ENCODE measurements around the gene CCER1.

DNA sequence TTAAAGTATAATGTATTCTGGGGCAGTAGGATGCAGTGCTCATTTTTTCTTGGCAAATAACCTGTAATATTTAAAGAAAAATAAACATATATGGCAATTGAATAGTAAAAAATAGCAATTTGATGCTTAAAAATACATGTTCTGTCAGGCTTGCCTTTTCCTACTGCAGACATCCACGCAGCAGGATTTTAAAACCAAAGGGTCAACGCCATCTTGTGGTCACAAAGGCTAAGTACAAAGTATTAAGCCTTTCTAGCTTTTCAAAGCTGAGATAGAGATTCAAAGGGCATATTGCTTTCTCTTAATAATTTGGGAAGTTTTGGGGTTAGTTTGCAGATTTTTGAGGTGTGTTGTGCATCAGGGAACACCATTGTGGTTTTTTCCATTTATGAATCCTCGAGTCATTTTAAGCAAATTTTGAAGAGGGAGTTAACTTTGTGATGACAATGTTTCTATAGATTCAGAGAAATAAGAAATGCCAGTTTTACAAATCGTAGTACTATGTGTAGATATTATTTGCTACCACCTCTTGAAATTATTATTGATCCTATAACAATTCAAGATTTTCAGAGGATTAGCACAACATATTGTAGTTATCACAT is 4.7 kb upstream of the CCER1 start:
- TF ChIP-seq POLR2A (IDR thresholded peaks at IDR 0.05; ENCODE audit: low read depth) (no peak), POLR2AphosphoS5 (IDR thresholded peaks at IDR 0.05) (no peak)
- TF ChIP-seq, protein P1, sequence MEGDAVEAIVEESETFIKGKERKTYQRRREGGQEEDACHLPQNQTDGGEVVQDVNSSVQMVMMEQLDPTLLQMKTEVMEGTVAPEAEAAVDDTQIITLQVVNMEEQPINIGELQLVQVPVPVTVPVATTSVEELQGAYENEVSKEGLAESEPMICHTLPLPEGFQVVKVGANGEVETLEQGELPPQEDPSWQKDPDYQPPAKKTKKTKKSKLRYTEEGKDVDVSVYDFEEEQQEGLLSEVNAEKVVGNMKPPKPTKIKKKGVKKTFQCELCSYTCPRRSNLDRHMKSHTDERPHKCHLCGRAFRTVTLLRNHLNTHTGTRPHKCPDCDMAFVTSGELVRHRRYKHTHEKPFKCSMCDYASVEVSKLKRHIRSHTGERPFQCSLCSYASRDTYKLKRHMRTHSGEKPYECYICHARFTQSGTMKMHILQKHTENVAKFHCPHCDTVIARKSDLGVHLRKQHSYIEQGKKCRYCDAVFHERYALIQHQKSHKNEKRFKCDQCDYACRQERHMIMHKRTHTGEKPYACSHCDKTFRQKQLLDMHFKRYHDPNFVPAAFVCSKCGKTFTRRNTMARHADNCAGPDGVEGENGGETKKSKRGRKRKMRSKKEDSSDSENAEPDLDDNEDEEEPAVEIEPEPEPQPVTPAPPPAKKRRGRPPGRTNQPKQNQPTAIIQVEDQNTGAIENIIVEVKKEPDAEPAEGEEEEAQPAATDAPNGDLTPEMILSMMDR (IDR thresholded peaks at IDR 0.05): peak; percentile 55 to 70 (median 56)

All from esophagus muscularis mucosa (tissue), 3 donors.